NCI-H345 treated with DMSO at 0.1 percent for 48 hours (cell line): ENCODE data around the gene ANTXRL.
"Not testable (repeated sequence)": the region's sequence is repeated elsewhere in the genome, so short reads cannot be mapped to it uniquely, and the experiment has no call there.

ENCODE experiments used
- DNase-seq: peaks from one replicate; lab custom pipeline; 2025; ENCODE audit not compliant: unreplicated experiment; lab: John Stamatoyannopoulos, UW

The ANTXRL gene

DNA sequence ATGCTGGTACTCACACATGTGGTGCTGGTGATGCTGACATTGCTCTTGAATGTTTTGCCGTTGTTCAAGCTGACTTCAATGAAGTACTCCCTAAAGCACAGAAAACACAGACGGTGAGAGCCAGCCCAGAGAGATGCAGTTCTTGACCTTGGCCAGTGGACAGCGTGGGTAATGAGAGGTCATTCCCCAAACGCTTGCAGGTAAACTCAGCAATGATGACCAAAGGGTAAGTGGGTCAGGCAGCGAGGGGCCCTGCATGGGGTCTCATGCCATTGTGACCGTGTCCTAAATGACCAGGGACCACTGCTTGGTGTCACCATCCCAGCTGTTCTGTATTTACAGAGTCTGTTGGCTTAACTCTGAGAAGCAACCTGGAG is 32.8 kb upstream of the ANTXRL start:
- DNase-seq, result no peak

DNA sequence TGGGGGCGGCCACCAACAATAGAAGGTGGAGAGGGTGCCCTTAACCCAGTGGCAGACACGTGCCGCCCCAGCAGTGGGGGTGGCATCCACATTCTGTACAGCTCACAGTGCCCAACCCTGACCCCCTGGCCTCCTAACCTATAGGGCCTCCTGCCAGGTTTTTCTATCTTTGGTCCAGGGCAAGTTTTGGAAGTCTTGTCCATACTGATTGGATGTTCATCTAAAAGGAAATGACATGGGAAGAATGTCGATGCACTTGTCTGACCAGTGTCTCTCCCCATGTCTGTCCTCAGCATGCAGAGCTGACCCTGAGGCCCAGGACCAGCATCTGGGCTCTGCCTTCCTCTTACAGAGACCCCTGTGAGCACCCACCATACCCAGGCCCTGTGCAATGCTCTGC is 32.3 kb upstream of the ANTXRL start:
- no peak for DNase-seq

DNA sequence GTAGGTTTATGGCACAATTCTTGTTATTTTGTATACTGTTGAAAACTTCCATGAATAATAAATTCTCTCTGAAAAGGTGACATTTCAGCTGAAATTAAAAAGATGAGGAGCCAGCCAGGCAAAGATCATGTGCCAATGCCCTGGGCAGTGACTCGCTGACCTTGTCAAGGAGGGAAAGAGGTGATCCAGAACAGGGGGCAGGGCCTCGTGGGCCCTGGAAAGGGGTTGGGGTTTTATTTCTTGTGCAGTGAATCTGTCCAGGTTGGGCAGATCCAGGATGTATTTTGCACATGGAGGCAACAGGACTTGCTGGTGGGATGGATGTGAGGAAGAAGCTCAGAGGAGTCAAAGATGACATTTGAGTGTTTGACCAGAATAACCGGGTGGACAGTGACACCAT is 31.6 kb upstream of the ANTXRL start:
- DNase-seq, result not testable (repeated sequence)

DNA sequence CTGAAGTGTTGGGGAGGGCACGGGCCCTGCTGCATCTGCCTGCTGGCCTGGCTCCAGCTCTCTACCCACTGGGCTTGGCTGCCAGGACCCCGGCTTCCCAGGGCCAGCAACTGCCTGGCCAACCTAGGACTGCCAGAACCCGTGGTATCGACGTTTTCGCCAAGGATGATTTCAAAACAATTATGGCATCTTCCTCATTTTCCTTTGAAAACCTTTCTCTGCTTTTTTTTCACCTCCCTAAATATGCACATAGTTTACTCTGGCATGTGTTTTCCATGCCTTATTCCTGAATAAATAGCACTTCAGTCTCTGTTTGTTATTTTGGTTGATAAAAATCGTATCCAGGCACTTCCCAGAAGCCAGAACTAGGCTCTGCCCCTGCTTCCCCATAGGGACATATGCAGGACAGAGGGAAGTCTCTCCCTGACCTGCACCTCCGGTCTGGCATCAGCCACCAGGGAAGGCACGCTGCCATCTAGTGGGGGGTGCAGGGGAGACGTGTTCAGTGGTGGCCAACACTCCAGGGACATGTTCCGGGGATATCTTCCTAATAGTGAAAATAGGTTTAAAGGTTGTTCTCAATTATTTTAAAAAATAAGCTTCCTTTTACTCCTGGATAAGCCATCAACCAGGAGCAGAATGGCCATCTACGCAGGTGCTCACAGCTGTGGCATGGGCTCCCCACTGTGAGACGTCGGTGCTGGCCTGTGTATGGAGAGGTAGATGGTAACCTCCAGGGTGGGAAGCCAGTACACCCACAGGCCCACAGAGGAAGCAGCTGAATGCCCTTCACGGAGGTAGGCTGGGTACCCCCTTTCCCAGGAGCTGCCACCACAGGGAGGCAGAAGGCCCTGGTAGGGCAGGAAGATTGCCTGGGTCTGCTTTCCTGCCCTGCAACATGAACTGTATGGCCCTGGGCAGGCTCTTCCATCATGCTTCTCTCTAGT is 30.7 kb upstream of the ANTXRL start:
- no peak for DNase-seq

DNA sequence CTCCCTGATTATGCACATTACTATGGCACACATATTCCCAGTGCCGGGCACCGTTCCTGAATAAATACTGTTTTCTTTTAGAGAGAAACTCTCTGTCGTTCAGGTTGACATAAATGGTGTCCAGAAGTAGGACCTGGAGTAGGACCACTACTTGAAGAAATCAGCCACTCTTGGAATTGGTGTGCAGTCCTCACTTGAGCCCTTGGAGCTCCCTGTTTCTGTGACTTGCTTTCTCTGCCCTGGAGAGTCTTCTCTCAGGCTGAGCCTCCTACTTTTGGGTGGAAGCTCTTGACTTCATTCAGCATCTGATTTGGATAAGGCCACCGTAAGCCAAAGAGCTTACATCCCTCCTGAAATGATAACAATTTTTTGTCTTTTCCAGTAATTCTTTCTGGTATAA is 29.7 kb upstream of the ANTXRL start:
- no peak for DNase-seq

DNA sequence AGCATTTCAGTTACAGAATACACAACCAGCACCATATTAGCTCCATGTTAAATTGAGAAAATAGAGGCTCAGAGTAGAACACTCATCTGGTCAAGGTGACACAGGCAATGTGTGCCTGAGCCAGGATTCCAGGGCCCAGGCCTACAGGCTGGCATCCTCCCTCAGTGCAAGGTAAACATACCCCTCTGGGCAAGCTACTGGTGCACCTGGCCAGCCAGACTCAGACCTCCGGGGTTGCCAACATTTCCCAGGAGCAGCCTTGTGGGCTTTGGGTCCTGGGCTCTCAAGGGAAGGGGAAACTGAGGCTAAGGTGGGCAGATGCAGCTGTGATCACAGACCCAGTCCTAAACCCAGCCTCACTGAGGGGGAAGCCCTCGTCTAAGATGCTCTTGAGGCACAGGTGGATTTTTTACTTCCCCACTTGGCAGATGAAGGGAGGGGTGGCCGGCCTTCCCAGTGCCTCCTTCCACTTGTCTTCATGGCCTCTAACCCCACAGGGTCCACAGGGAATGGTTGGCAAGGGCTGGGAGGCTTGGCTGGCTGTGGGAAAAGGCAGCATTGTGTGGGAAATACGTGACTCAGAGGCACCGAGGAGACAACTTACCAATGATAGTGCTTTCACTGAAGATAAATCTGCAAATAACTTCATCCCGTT is 23.8 kb upstream of the ANTXRL start:
- not testable (repeated sequence) for DNase-seq

DNA sequence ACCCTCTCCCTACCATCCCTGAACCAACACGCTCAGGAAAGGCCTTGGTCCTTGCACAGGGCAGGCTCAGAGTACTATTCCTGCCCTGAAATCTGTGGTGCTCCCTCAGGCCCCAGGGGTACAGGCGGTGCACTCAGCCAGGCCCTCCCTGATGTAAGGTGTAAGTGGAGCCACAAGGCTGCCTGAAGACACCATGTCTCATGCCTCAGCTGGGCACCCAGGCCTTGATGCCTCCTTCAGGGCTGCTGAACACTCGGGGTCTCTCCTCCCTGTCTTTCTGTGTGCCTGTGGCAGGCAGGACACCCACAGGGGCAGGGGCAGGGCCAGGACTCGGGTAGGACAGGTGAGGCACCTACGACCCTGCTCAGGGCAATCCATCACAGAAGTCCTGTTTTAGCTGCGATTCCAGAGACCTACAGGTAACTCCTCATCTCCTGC is 22.9 kb upstream of the ANTXRL start:
- no peak for DNase-seq

DNA sequence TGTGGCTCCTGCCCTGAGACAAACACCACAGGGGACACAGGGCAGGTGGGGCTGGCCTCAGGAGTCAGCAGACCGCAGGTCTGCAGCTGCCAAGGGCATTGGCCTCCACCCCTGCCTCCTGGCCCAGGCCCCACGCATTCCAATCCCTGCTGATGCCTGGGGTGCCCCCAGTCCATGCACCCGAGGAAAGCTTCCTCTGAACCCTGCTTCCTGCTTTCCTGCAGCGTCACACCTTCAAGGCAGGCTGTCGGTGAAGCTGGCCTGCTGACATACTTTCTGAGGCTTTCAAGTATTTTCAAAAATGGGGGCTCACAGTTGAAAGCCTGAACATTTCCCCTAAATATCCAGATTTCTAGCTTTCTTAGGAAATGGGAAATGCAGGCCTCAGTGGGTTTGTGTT is 22.5 kb upstream of the ANTXRL start:
- DNase-seq, result no peak

DNA sequence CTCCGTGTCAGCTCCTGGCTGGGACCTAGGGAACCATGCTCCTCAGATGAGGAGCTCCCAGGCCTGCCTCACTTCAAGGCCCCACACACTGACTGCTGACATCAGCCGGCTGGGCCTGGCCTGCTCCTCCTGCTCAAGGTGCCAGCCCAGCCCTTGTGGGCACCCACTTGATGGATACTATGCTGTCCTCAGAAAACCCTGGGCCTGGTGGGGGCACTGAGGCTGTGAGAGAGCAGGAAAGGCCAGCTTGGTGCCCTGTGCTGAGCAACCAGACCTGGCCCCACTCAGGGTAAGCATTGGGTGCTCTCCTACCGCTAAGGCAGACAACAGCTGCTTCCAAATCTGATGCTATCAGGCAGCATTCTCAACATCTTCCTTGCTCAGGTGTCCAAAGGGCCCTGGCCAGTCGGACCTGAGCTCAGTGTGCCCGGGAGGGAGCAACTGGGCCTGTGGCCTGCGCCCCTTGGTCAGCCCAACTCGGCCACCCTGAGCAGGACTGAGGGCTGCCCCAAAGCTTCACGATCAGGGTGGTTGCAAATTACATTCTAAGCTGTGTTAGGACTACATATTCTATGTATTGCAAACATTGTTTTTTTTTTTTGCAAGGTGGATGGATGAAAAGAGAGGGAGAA is 21.9 kb upstream of the ANTXRL start:
- no peak for DNase-seq

DNA sequence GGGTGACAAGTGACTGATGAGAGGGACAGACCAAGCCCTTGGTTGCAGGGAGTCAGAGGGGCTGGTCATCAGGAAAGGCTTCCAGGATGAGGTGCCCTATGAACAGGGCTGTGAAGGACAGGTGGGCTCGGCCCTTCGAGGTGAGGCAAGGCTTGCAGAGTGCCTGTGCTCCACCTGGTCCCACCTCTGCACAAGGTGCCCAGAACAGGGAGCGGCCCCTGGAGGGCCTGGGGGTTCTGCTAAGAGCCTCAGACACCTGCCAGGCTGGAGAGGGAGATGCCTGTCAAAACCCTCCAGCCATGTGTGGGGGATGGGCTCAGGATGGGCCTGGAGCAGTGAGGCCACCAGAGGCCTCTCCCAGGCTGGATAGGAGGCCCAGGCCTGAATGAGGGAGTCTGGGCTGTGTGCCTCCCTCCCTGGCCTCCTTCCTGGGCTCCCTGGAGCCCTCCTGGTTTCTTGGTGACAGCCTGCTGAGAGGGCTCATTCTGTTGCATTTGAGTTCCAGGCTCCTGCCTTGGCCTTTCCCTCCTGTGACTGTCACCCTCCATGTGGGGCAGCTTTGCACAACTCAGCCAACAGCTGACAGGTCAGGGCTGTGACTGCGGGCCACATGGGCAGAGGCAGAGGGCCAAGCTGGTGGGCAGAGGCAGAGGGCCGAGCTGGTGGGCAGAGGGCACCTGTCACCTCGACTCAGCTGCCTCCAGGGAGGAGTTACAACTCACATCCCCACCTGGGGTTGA is 21.1 kb upstream of the ANTXRL start:
- DNase-seq, result not testable (repeated sequence)

DNA sequence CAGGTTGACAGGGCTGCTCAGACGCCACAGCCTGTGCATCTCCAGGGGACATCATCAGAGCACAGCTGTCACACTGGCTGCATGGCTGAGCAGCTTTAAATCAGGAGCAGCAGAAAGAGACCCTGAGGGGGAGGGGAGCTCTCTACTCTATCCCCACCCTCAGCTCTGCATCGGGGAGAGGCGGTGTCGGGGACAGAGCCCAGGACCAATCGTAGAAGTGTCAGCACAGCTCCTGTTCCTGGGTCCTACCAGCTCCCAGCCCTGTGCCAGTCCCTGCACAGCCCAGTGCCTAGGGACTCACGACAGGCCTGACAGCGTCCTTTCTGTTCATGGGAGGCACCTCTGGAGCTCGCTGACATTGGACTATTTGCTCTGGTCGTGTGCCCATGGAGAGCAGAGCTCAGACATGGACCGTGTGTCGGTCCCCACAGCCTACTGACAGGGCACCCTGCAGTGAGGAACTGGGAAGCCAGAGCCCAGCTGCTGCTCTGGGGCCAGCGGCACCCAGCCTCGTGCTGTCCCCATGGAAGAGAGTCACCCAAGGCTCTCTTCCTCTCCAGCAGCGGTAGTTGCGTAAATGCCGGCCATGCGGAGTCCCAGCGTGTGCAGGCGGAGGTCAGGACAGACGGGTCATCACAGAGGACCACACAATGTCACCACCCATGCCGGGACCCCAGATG is 20.4 kb upstream of the ANTXRL start:
- no peak for DNase-seq

DNA sequence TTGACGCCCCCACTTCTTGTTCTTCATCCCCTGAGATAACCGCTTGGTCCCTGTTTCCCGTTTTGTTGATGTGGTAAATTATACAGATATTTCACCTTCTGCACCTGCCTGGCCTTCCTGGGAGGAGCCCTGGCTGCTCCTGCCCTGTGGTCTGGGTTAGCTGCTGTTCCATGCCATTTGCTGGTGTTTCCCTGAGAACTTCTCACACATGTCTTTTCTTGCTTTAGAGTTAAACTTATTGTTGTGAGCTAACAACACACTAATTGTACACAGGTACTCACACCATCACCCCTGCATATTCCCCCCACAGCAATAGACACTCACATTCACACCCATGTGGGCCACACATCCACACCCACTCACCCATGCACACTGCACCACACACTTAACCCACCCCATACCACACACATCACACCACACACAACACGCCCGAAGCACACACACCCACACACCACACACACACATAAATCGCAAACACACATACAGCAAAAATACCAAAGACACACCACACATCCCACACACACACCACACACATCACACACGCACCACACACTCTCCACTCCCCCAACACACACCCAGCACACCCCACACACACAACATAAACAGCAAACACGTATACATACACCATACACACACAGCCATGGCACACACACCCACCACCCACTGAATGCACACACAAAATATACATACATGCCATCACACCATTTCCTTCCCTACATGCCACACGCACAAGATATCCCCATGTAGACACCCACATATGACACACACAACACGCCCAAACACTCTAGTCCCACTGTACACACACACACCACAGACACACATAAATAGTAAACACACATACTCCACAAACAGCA is 19.4 kb upstream of the ANTXRL start:
- no peak for DNase-seq

DNA sequence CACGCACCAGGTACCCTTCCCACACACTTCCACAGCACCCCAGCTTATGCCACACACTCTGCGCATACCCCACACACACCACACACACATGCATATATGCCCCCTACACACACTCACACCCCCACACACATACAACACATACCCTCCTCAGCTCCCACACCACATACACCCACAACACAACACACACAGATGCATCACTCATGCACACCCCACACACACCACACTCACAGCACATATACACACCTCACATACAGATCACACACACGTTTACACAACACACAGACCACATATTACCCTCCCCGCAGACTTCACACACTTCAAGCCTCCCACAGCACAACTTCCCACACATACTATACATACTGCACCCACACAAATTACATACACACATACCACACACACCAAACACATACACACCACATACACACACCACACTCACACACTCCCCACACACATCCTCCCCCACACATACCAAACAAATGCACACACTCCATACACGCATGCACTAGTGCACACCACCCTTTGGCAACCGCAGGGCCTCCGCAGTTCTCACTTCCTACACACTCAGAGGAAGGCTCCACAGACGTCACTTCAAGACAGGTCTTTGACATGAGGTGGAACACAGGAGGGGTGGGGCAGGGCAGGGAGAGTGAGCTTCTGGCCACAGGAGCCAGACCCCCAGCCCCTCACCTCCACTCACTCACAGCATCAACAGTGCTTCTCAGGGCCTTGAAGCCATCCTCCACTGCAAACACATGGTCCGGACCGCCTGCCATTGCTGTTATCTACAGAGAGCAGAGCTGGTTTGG is 18.5 kb upstream of the ANTXRL start:
- no peak for DNase-seq

DNA sequence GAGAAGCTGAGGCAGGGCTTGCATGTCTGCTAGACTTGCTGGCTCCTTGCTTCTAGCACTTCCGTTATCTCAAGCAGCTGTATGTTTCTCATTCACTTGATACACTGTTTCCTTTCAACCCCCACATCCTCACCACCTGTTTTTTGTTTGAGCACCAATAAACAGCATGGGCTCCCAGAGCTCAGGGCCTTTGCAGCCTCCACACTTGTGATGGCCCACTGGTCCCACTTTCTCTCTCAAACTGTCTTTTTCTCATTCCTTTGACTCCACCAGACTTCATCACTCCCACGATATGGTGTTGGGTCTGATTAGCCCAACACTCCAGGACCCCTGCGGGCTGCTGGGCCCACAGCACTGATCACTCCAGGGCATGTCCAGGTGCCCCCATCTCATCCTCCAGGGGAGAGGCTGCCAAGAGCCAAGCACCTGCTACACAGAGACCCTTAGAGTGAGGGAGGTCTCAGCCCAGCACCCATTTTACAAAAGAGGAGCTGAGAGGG is 17.2 kb upstream of the ANTXRL start:
- not testable (repeated sequence) for DNase-seq

DNA sequence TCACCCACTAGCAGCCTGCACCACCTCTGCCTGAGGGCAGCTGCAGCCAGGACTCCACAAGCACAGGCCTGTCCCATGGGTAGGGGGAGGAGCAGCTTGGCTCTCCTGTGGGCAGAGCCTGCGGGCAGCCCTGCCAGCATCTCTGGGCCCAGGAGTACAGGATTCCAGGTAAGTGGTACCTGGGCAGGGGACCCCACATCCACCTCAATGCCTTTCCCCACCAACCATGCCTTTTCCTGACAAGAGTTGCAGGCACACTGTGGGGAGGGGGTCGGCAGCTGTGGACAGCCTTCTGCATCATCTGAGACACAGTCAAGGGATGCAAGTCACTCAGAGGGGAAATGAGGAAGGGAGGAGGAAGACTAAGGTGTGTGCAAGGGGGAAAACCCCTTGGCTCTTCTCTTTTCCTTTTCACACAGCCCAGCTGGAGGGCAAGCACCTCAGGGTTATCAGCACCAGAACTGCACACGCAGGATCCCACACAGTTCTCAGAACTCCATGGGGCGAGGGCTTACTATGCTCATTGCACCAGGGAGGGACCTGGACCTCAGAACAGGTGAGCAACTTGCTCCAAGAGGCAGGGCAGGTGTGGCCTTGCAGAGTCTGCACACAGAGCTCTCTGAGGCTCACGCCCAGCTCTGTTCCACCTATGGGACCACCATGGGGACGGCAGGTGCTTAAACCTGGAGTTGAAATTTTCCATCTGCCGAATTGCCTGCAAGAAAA is 16.5 kb upstream of the ANTXRL start:
- DNase-seq, result no peak

DNA sequence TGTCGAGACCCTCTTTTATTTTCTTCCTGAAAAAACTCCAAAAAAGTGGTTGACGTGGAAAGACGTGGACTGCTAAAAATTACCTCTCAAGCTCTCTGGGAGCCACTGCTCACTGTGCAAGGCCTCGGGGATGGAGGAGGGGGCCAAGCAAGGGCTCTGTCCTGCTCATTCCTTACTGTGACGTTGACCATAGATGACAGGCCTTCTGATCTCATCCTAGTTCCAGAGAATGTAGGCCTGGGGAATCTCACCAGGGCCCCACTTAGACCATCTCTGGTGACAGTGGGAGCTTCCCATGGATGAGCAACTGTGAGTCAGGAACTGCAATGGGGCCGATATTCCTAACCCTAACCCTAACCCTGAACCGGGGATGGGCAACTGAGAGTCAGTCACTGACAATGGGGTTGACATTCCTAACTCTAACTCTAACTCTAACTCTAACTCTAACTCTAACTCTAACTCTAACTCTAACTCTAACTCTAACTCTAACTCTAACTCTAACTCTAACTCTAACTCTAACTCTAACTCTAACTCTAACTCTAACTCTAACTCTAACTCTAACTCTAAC is 15.8 kb upstream of the ANTXRL start:
- DNase-seq, result not testable (repeated sequence)

DNA sequence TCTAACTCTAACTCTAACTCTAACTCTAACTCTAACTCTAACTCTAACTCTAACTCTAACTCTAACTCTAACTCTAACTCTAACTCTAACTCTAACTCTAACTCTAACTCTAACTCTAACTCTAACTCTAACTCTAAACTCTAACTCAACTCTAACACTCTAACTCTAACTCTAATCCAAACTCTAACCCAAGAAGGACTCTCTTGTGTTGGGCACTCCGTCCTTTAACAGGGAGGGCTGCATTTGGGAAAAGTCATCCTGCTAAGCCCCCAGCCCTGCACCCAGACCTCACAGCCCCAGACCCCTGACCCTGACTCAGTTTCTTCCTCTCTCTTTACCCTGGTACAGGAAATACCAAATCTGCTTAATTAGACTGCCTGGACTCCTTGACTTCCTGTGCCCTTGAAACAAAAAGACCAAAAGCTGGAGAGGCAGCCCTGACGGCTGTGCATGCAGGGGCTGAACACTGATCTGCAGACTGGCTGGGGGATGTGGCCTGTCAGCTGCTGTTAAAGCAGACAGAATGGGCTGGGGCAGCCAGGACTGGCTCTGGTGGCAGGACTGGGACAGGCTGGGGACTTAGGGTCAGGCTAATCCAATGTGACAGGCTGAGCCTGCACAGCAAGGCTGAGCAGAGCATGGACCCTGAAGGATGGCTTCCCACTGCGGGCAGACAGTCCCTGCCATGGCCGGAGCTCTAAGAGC is 14.8 kb upstream of the ANTXRL start:
- DNase-seq, result not testable (repeated sequence)
